ENCODE results near the gene ADPRHL1. TPM values are rescaled to one million over a fixed set of nuclear protein-coding genes. Genes with fewer than 3 reads are reported as not detected.

The ADPRHL1 gene
- total RNA-seq, 4 donors from 2014 or later, result 6.9 to 15.5 (median 12.6) TPM

GRCh38 chr13:113397608-113398425, 55.5 kb downstream of the ADPRHL1 start:
- peak overlapping the region in 2 of 4 donors; percentile 59 to 70 for H3K27ac ChIP-seq
- H3K27me3 ChIP-seq, result peaks cover 0 to 4% of the 10 kb centered on the region in 2 donors
- H3K4me1 ChIP-seq, result peaks cover 0 to 13% (median 0%) of the 10 kb centered on the region in 4 donors
- TF ChIP-seq POLR2A (IDR thresholded peaks at IDR 0.05), result no peak
- no peak for TF ChIP-seq CTCF (IDR thresholded peaks at IDR 0.05)
- no peak for TF ChIP-seq EP300 (IDR thresholded peaks at IDR 0.05)
- H3K4me3 ChIP-seq, result no peak overlapping the region
- DNase-seq (ENCODE audit: low spot score in 2 of 2), result no peak
- WGBS, 2 donors, result 70 to 81% methylated on average over 20 of the region's 20 CpGs
- H3K36me3 ChIP-seq, result no peaks in the 10 kb centered on the region
- no peaks in the 10 kb centered on the region for H3K9me3 ChIP-seq

DNA sequence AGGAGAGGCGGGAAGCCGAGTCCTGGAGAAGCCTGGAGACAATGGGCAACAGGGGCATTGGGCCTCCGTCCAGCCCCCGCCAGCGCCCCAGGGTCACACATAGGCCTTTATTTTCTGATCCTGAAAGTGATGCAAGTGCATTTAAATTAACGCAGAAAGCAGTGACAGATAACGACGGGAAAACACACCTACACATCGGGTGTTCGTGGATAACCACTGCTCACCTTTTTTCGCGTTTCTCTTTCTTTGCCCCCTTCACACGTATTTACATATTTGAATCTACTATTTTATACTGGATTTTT, 59.0 kb downstream of the ADPRHL1 start:
- no peaks in the 10 kb centered on the region for H3K36me3 ChIP-seq
- peak in 1 of 2 donors; percentile 12 for DNase-seq (ENCODE audit: low spot score in 2 of 2)
- H3K27ac ChIP-seq, result peak overlapping the region in 2 of 4 donors; percentile 47 to 67
- H3K27me3 ChIP-seq, result no peaks in the 10 kb centered on the region
- no peaks in the 10 kb centered on the region for H3K9me3 ChIP-seq
- H3K4me3 ChIP-seq, result peak overlapping the region in 3 of 4 donors; percentile 43 to 81 (median 68)
- TF ChIP-seq CTCF (IDR thresholded peaks at IDR 0.05) (peak in 1 of 5 experiments; percentile 53), POLR2A (IDR thresholded peaks at IDR 0.05) (no peak), EP300 (IDR thresholded peaks at IDR 0.05) (no peak)
- 37 to 38% methylated on average over 13 of the region's 13 CpGs for WGBS, 2 donors
- H3K4me1 ChIP-seq, result peaks cover 0 to 13% (median 0%) of the 10 kb centered on the region in 4 donors

GRCh38 chr13:113393563-113394338, 59.5 kb downstream of the ADPRHL1 start:
- Histone ChIP-seq H3K9me3 (peaks cover 0 to under 1% (median 0%) of the 10 kb centered on the region in 4 donors), H3K27ac (peak overlapping the region in 3 of 4 donors; percentile 40 to 67 (median 47)), H3K27me3 (no peaks in the 10 kb centered on the region), H3K4me3 (peak overlapping the region; percentile 43 to 81 (median 72)), H3K4me1 (peaks cover 0 to 13% (median 0%) of the 10 kb centered on the region in 4 donors), H3K36me3 (no peaks in the 10 kb centered on the region)
- DNase-seq (ENCODE audit: low spot score in 2 of 2), result peak; percentile 62 to 63
- 11 to 19% methylated on average over 8 to 10 of the region's 63 CpGs for WGBS, 2 donors
- TF ChIP-seq POLR2A (IDR thresholded peaks at IDR 0.05) (peak in 1 of 2 donors; percentile 20), CTCF (IDR thresholded peaks at IDR 0.05) (peak; percentile 94 to 98 (median 95)), EP300 (IDR thresholded peaks at IDR 0.05) (no peak)

GRCh38 chr13:113393226-113393562, 60.1 kb downstream of the ADPRHL1 start:
- 60 to 85% methylated on average over 7 to 9 of the region's 13 CpGs for WGBS, 2 donors
- TF ChIP-seq CTCF (IDR thresholded peaks at IDR 0.05) (no peak), POLR2A (IDR thresholded peaks at IDR 0.05) (no peak), EP300 (IDR thresholded peaks at IDR 0.05) (no peak)
- H3K4me1 ChIP-seq, result peaks cover 0 to 13% (median 0%) of the 10 kb centered on the region in 4 donors
- no peaks in the 10 kb centered on the region for H3K27me3 ChIP-seq
- peak overlapping the region in 1 of 4 donors; percentile 67 for H3K27ac ChIP-seq
- no peaks in the 10 kb centered on the region for H3K36me3 ChIP-seq
- H3K4me3 ChIP-seq, result peak overlapping the region in 3 of 4 donors; percentile 43 to 81 (median 68)
- peaks cover 0 to 5% (median 1%) of the 10 kb centered on the region in 4 donors for H3K9me3 ChIP-seq
- peak in 1 of 2 donors; percentile 11 for DNase-seq (ENCODE audit: low spot score in 2 of 2)

Measured in tibial nerve (tissue), 4 donors.